Measurements from ENCODE around the gene SSH2. TPM values are rescaled to one million over a fixed set of nuclear protein-coding genes. Genes with fewer than 3 reads are reported as not detected.
A peak's percentile ranks its signal among the peaks of the same experiment; 100 is the strongest.

Gene SSH2
- total RNA-seq, 6 donors from 2014 or later, result 55.4 to 82.9 (median 67.8) TPM

GRCh38 chr17:29758255-29758654, 171.8 kb downstream of the SSH2 start:
- WGBS, 2 donors, result 75 to 83% methylated on average over 2 of the region's 2 CpGs
- DNase-seq, result no peak
- no peak for ATAC-seq (ENCODE audit: low FRiP score in 2 of 2)
- no peak for TF ChIP-seq POLR2AphosphoS5 (IDR thresholded peaks at IDR 0.05)
- no peak for TF ChIP-seq POLR2A (IDR thresholded peaks at IDR 0.05)
- Histone ChIP-seq H3K27ac (peak overlapping the region in 2 of 4 donors; percentile 12 to 87), H3K4me3 (peak overlapping the region in 3 of 4 donors; percentile 86 to 92 (median 90)), H3K4me1 (peaks cover 0 to 27% (median 13%) of the 10 kb centered on the region in 4 donors), H3K36me3 (peaks cover 1 to 16% (median 10%) of the 10 kb centered on the region in 4 donors), H3K9me3 (no peaks in the 10 kb centered on the region), H3K27me3 (no peaks in the 10 kb centered on the region)

GRCh38 chr17:29757788-29758187, 172.2 kb downstream of the SSH2 start:
- 75 to 77% methylated on average over 4 of the region's 4 CpGs for WGBS, 2 donors
- ATAC-seq (ENCODE audit: low FRiP score in 2 of 2) (no peak), DNase-seq (no peak)
- H3K4me3 ChIP-seq, result peak overlapping the region in 2 of 4 donors; percentile 86 to 92
- peak overlapping the region in 2 of 4 donors; percentile 12 to 87 for H3K27ac ChIP-seq
- H3K36me3 ChIP-seq, result peaks cover 3 to 21% (median 14%) of the 10 kb centered on the region in 4 donors
- H3K9me3 ChIP-seq, result no peaks in the 10 kb centered on the region
- TF ChIP-seq POLR2A (IDR thresholded peaks at IDR 0.05) (no peak), POLR2AphosphoS5 (IDR thresholded peaks at IDR 0.05) (no peak), EP300 (IDR thresholded peaks at IDR 0.05) (no peak), CTCF (IDR thresholded peaks at IDR 0.05) (no peak)
- H3K4me1 ChIP-seq, result peaks cover 0 to 27% (median 13%) of the 10 kb centered on the region in 4 donors
- H3K27me3 ChIP-seq, result no peaks in the 10 kb centered on the region

GRCh38 chr17:29753845-29754439, 176.1 kb downstream of the SSH2 start:
- no peak overlapping the region for H3K4me3 ChIP-seq
- H3K36me3 ChIP-seq, result peaks cover 3 to 39% (median 14%) of the 10 kb centered on the region in 4 donors
- no peak for ATAC-seq (ENCODE audit: low FRiP score in 2 of 2)
- H3K27ac ChIP-seq, result peak overlapping the region in 1 of 4 donors; percentile 30
- no peak for DNase-seq
- H3K4me1 ChIP-seq, result peaks cover 0 to 11% (median 10%) of the 10 kb centered on the region in 4 donors
- H3K27me3 ChIP-seq, result no peaks in the 10 kb centered on the region
- TF ChIP-seq EP300 (IDR thresholded peaks at IDR 0.05), result no peak
- TF ChIP-seq POLR2AphosphoS5 (IDR thresholded peaks at IDR 0.05), result no peak
- TF ChIP-seq CTCF (IDR thresholded peaks at IDR 0.05), result no peak
- no peak for TF ChIP-seq POLR2A (IDR thresholded peaks at IDR 0.05)
- H3K9me3 ChIP-seq, result no peaks in the 10 kb centered on the region
- 70 to 77% methylated on average over 2 of the region's 2 CpGs for WGBS, 2 donors

GRCh38 chr17:29749045-29749825, 180.8 kb downstream of the SSH2 start:
- peaks cover 7 to 35% (median 14%) of the 10 kb centered on the region in 4 donors for H3K4me1 ChIP-seq
- no peak for ATAC-seq (ENCODE audit: low FRiP score in 2 of 2)

More at GRCh38 chr17:29749045-29749825, 180.8 kb downstream of the SSH2 start:
- DNase-seq, result no peak
- Histone ChIP-seq H3K9me3 (no peaks in the 10 kb centered on the region), H3K4me3 (no peak overlapping the region), H3K27me3 (no peaks in the 10 kb centered on the region), H3K27ac (no peak overlapping the region), H3K36me3 (peaks cover 3 to 28% (median 11%) of the 10 kb centered on the region in 4 donors)
- TF ChIP-seq CTCF (IDR thresholded peaks at IDR 0.05) (no peak), EP300 (IDR thresholded peaks at IDR 0.05) (no peak), POLR2AphosphoS5 (IDR thresholded peaks at IDR 0.05) (no peak), POLR2A (IDR thresholded peaks at IDR 0.05) (no peak)
- WGBS, 2 donors, result 96% methylated on average over 5 of the region's 5 CpGs
